A549 treated with CpdA at 1 μM for 4 hours (cell line): Measurements from ENCODE around the gene UBXN11. TPM values are rescaled to one million over a fixed set of nuclear protein-coding genes. Genes with fewer than 3 reads are reported as not detected.

Experiments
- total RNA-seq: library from RNA; stranded (reverse); fragments of 200-300 nt; extraction: Qiagen RNA extraction; gene quantifications from 5 replicates; pipeline ENCODE4 v1.2.3, GENCODE V29; 2022; ENCODE audit warnings: low read depth

Gene UBXN11
- total RNA-seq = 13.0 to 16.9 TPM (median 16.7 TPM) in 5 replicates

GRCh38 chr1:26306290-26307229, at the start of gene UBXN11:
TSS of gene UBXN11 (minus strand) at chr1:26306636. CDS start at chr1:26302883, 3,753 bp downstream.

GRCh38 chr1:26353976-26354820, 47.8 kb upstream of the UBXN11 start, which contains the start of gene CRYBG2:
TSS of gene CRYBG2 (minus strand) at chr1:26354130. CDS start at chr1:26346657, 7,473 bp downstream.

GRCh38 chr1:26317612-26318337, 11.3 kb upstream of the UBXN11 start, which contains the start of gene CD52:
TSS of gene CD52 (plus strand) at chr1:26317958. CDS start at chr1:26318018, 60 bp downstream.

GRCh38 chr1:26279456-26280332, 26.7 kb downstream of the UBXN11 start, which contains the start of gene SH3BGRL3:
TSS of gene SH3BGRL3 (plus strand) at chr1:26280086. CDS start at chr1:26280156, 70 bp downstream.

GRCh38 chr1:26233903-26234643, 72.4 kb downstream of the UBXN11 start, which contains the start of gene CEP85:
TSS of gene CEP85 (plus strand) at chr1:26234200. CDS start at chr1:26239784, 5,584 bp downstream.

Other genes with a start within 250 kb of the UBXN11 start
- 0.03 TPM in 1 of 5 replicates, not detected in the others for gene TRIM63, start 239.0 kb downstream of the UBXN11 start, total RNA-seq
- gene PDIK1L, start 194.8 kb downstream of the UBXN11 start, total RNA-seq = 1.7 to 2.6 TPM (median 1.7 TPM) in 5 replicates
- gene FAM110D, start 147.6 kb downstream of the UBXN11 start, total RNA-seq = 0.01 to 0.06 TPM in 2 of 5 replicates, not detected in the others
- not detected in 5 replicates for gene C1orf232, start 137.7 kb downstream of the UBXN11 start, total RNA-seq
- gene ZNF593, start 136.7 kb downstream of the UBXN11 start, total RNA-seq = 48.2 to 75.7 TPM (median 67.5 TPM) in 5 replicates
- gene ZNF593OS, start 134.8 kb downstream of the UBXN11 start, total RNA-seq = 0.22 to 0.34 TPM (median 0.27 TPM) in 4 of 5 replicates, not detected in the other
- gene CNKSR1, start 129.1 kb downstream of the UBXN11 start, total RNA-seq = 0.21 to 0.45 TPM (median 0.35 TPM) in 4 of 5 replicates, not detected in the other
- not detected in 5 replicates for gene CATSPER4, start 116.0 kb downstream of the UBXN11 start, total RNA-seq
- gene CEP85, start 72.4 kb downstream of the UBXN11 start, total RNA-seq = 12.4 to 14.7 TPM (median 13.9 TPM) in 5 replicates
- 115 to 171 TPM (median 156 TPM) in 5 replicates for gene SH3BGRL3, start 26.6 kb downstream of the UBXN11 start, total RNA-seq
- not detected in 5 replicates for gene CD52, start 11.3 kb upstream of the UBXN11 start, total RNA-seq
- 1.6 to 2.3 TPM (median 1.7 TPM) in 5 replicates for gene CRYBG2, start 47.5 kb upstream of the UBXN11 start, total RNA-seq
- gene ZNF683, start 66.1 kb upstream of the UBXN11 start, total RNA-seq = not detected in 5 replicates
- gene LIN28A, start 104.2 kb upstream of the UBXN11 start, total RNA-seq = not detected in 5 replicates
- gene DHDDS, start 125.7 kb upstream of the UBXN11 start, total RNA-seq = 20.4 to 28.4 TPM (median 22.1 TPM) in 5 replicates
- gene HMGN2, start 165.8 kb upstream of the UBXN11 start, total RNA-seq = 345 to 395 TPM (median 355 TPM) in 5 replicates
- 15.0 to 18.3 TPM (median 17.4 TPM) in 5 replicates for gene RPS6KA1, start 223.1 kb upstream of the UBXN11 start, total RNA-seq